ENCODE results near the gene AKR1C1. TPM values are rescaled to one million over a fixed set of nuclear protein-coding genes. Genes with fewer than 3 reads are reported as not detected.

Gene AKR1C1
- total and polyA plus RNA-seq, 4 donors = 7.9 to 55.1 (median 45.2) TPM

GRCh38 chr10:4981722-4982471 lies 18.7 kb downstream of the AKR1C1 start:
- peak; percentile 64 for ATAC-seq (ENCODE audit: insufficient read depth, low FRiP score)
- Histone ChIP-seq H3K27ac (ENCODE audit: low read depth in 1 of 2, low read length in 1 of 2) (peak overlapping the region in 1 of 2 donors; percentile 81), H3K9ac (ENCODE audit: insufficient read depth in 1 of 2, low read length in 2 of 2) (peak overlapping the region in 1 of 2 donors; percentile 61), H3K27me3 (ENCODE audit: control insufficient read depth in 3 of 3, insufficient read depth in 3 of 3, low read length in 2 of 3) (no peaks in the 10 kb centered on the region), H3K4me1 (ENCODE audit: control insufficient read depth in 5 of 5, insufficient read depth in 5 of 5, low read length in 5 of 5) (peaks cover 0 to 6% (median 3%) of the 10 kb centered on the region in 5 donors), H3K9me3 (ENCODE audit: control insufficient read depth in 4 of 4, insufficient read depth in 3 of 4, low read length in 3 of 4) (no peaks in the 10 kb centered on the region), H3K4me3 (no peak overlapping the region), H3K36me3 (ENCODE audit: control insufficient read depth in 4 of 4, insufficient read depth in 4 of 4, low read length in 4 of 4) (no peaks in the 10 kb centered on the region)
- DNase-seq = peak; percentile 19 to 60 (median 42)
- 44 to 51% methylated on average over 14 of the region's 14 CpGs for WGBS, 2 donors
- TF ChIP-seq CTCF (IDR thresholded peaks at IDR 0.05; ENCODE audit: control extremely low read depth, extremely low read depth) = no peak

DNA sequence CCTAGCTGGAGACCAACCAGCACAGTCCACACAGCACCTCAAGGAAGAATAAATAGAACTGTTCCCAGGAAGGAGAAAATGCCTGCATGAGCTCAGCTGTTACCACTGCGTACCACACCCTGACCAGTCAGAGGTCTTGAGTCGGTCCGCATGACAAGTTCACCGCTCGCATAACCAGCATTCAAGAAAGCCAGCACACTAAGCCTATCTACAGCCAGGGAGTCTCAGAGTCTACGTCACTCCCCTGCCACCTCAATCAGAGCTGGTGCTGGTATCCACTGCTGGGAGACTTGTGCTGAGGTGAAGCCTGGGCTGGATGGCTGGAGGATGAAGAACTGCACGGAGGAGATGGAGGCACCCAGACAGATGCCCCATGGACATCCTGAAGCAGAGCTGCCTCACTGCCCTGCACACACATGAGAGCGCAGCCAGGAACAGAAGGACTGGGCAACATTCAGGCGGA lies 19.6 kb downstream of the AKR1C1 start:
- peaks cover 0 to 6% (median 3%) of the 10 kb centered on the region in 5 donors for H3K4me1 ChIP-seq (ENCODE audit: control insufficient read depth in 5 of 5, insufficient read depth in 5 of 5, low read length in 5 of 5)
- H3K36me3 ChIP-seq (ENCODE audit: control insufficient read depth in 4 of 4, insufficient read depth in 4 of 4, low read length in 4 of 4) = no peaks in the 10 kb centered on the region
- TF ChIP-seq CTCF (IDR thresholded peaks at IDR 0.05; ENCODE audit: control extremely low read depth, extremely low read depth) = no peak
- H3K27me3 ChIP-seq (ENCODE audit: control insufficient read depth in 3 of 3, insufficient read depth in 3 of 3, low read length in 2 of 3) = no peaks in the 10 kb centered on the region
- WGBS, 2 donors = 87 to 92% methylated on average over 9 of the region's 9 CpGs
- H3K27ac ChIP-seq (ENCODE audit: low read depth in 1 of 2, low read length in 1 of 2) = peak overlapping the region in 1 of 2 donors; percentile 42
- no peaks in the 10 kb centered on the region for H3K9me3 ChIP-seq (ENCODE audit: control insufficient read depth in 4 of 4, insufficient read depth in 3 of 4, low read length in 3 of 4)
- DNase-seq (no peak), ATAC-seq (ENCODE audit: insufficient read depth, low FRiP score) (no peak)
- H3K4me3 ChIP-seq = no peak overlapping the region
- no peak overlapping the region for H3K9ac ChIP-seq (ENCODE audit: insufficient read depth in 1 of 2, low read length in 2 of 2)

DNA sequence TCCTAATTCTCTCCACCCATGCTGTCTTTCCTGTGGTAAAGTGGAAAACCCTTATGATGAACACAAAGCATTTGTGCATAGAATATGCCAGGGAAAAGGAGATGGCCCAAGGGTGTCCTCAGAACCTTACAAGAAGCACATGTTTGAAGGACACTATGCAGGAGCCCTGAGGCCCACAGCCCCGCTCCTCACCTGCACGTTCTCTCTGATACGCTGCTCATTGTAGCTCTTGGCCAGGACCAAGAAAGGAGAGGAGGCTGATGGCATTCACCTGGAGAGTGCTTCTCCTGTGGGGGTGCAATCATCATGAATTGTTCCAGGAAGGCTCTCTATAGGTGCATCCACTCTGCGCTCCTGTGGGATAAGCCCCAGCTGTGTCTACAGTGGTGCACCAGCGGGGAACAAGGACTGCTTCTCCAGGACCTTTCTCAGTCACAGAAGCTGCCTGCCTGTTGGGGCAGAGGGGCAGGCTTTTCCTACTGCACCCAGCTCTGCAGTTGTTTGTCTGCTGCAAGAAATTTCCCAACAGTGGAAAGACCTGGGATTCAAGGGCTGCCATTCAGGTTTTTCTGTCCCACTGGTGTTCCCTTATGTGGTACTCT lies 20.5 kb downstream of the AKR1C1 start:
- Histone ChIP-seq H3K27ac (ENCODE audit: low read depth in 1 of 2, low read length in 1 of 2) (no peak overlapping the region), H3K9me3 (ENCODE audit: control insufficient read depth in 4 of 4, insufficient read depth in 3 of 4, low read length in 3 of 4) (no peaks in the 10 kb centered on the region), H3K4me1 (ENCODE audit: control insufficient read depth in 5 of 5, insufficient read depth in 5 of 5, low read length in 5 of 5) (peaks cover 0 to 6% (median 3%) of the 10 kb centered on the region in 5 donors), H3K9ac (ENCODE audit: insufficient read depth in 1 of 2, low read length in 2 of 2) (no peak overlapping the region), H3K36me3 (ENCODE audit: control insufficient read depth in 4 of 4, insufficient read depth in 4 of 4, low read length in 4 of 4) (no peaks in the 10 kb centered on the region), H3K27me3 (ENCODE audit: control insufficient read depth in 3 of 3, insufficient read depth in 3 of 3, low read length in 2 of 3) (no peaks in the 10 kb centered on the region), H3K4me3 (no peak overlapping the region)
- no peak for TF ChIP-seq CTCF (IDR thresholded peaks at IDR 0.05; ENCODE audit: control extremely low read depth, extremely low read depth)
- WGBS, 2 donors = 96 to 97% methylated on average over 5 of the region's 5 CpGs
- DNase-seq (no peak), ATAC-seq (ENCODE audit: insufficient read depth, low FRiP score) (no peak)
